ENCODE data around the gene PIKFYVE.

Gene PIKFYVE

GRCh38 chr2:208249296-208249695, 16.8 kb upstream of the PIKFYVE start:
- no peak overlapping the region for H3K4me3 ChIP-seq (ENCODE audit: low read depth, low read length)
- no peak for TF ChIP-seq CTCF (IDR thresholded peaks at IDR 0.05; ENCODE audit: low read depth, low read length, missing control alignments)
- no peak for DNase-seq (ENCODE audit: low read depth)

- no peak overlapping the region for H3K4me3 ChIP-seq (ENCODE audit: low read depth, low read length)
These were observed 15.7 kb upstream of the PIKFYVE start for GRCh38 chr2:208250388-208250787.

GRCh38 chr2:208251098-208251497, 15.0 kb upstream of the PIKFYVE start:
- DNase-seq (ENCODE audit: low read depth), result no peak
- H3K4me3 ChIP-seq (ENCODE audit: low read depth, low read length), result no peak overlapping the region
- no peak for TF ChIP-seq CTCF (IDR thresholded peaks at IDR 0.05; ENCODE audit: low read depth, low read length, missing control alignments)

More at GRCh38 chr2:208250388-208250787, 15.7 kb upstream of the PIKFYVE start:
- no peak for DNase-seq (ENCODE audit: low read depth)
- TF ChIP-seq CTCF (IDR thresholded peaks at IDR 0.05; ENCODE audit: low read depth, low read length, missing control alignments), result no peak

- no peak for TF ChIP-seq CTCF (IDR thresholded peaks at IDR 0.05; ENCODE audit: low read depth, low read length, missing control alignments)
- H3K4me3 ChIP-seq (ENCODE audit: low read depth, low read length), result no peak overlapping the region
- no peak for DNase-seq (ENCODE audit: low read depth)
These were observed 13.2 kb upstream of the PIKFYVE start for GRCh38 chr2:208252716-208253492.

GRCh38 chr2:208253600-208254117, 12.4 kb upstream of the PIKFYVE start:
- DNase-seq (ENCODE audit: low read depth), result no peak
- no peak for TF ChIP-seq CTCF (IDR thresholded peaks at IDR 0.05; ENCODE audit: low read depth, low read length, missing control alignments)

GRCh38 chr2:208254118-208254870, 11.8 kb upstream of the PIKFYVE start:
- peak; percentile 53 for DNase-seq (ENCODE audit: low read depth)
- H3K4me3 ChIP-seq (ENCODE audit: low read depth, low read length), result peak overlapping the region; percentile 93
- peak; percentile 88 for TF ChIP-seq CTCF (IDR thresholded peaks at IDR 0.05; ENCODE audit: low read depth, low read length, missing control alignments)

More at GRCh38 chr2:208253600-208254117, 12.4 kb upstream of the PIKFYVE start:
- H3K4me3 ChIP-seq (ENCODE audit: low read depth, low read length), result peak overlapping the region; percentile 93

Measured in GM12864 (cell line).